WTC11 (cell line): Measurements from ENCODE around the gene CARS1. TPM values are rescaled to one million over a fixed set of nuclear protein-coding genes. Genes with fewer than 3 reads are reported as not detected.

Experiments
- ATAC-seq: fragments of 200-7000 bp; cut with Tn5 transposase; 2 replicates; pipeline ENCODE4 v1.10.0; 2021; ENCODE audit warnings: mild to moderate bottlenecking, moderate library complexity
- CTCF ChIA-PET: fragments of 300-600 bp; sonication (Branson Sonifier 250); formaldehyde crosslinking; loops from one replicate; lab custom pipeline; 2021; ENCODE audit warnings: antibody characterized with exemption; lab: Charles Lee
- POLR2A ChIA-PET: fragments of 350-600 bp; sonication (Branson Sonifier 250); formaldehyde crosslinking; loops from one replicate; lab custom pipeline; 2021; ENCODE audit warnings: antibody characterized with exemption; lab: Charles Lee
- DNase-seq: peaks from one replicate; pipeline ENCODE4 v3.0.0; 2021; ENCODE audit warnings: low spot score
- H3K27ac Mint-ChIP-seq: 2 replicates; pipeline ENCODE4 v1.8.0; 2021; ENCODE audit warnings: mixed read lengths
- H3K27me3 Mint-ChIP-seq: 2 replicates; pipeline ENCODE4 v1.8.0; 2021; ENCODE audit warnings: low read depth, mild to moderate bottlenecking, moderate library complexity, mixed read lengths
- H3K36me3 Mint-ChIP-seq: 2 replicates; pipeline ENCODE4 v1.8.0; 2021; ENCODE audit warnings: mixed read lengths
- H3K4me1 Mint-ChIP-seq: 2 replicates; pipeline ENCODE4 v1.8.0; 2022; ENCODE audit warnings: mixed read lengths
- H3K4me3 Mint-ChIP-seq: 2 replicates; pipeline ENCODE4 v1.8.0; 2021; ENCODE audit warnings: mild to moderate bottlenecking, moderate library complexity, mixed read lengths
- H3K9me3 Mint-ChIP-seq: 2 replicates; pipeline ENCODE4 v1.8.0; 2021; ENCODE audit warnings: mixed read lengths
- CREM ChIP-seq: sonication (generic); formaldehyde crosslinking; IDR thresholded peaks from 2 replicates; pipeline ENCODE4 v1.8.1; 2022; ENCODE audit warnings: mild to moderate bottlenecking, missing genetic modification reagents, moderate library complexity
- FOXK1 ChIP-seq: sonication (generic); formaldehyde crosslinking; IDR thresholded peaks from 2 replicates; pipeline ENCODE4 v1.8.0; 2022; ENCODE audit warnings: mild to moderate bottlenecking, moderate library complexity, missing genetic modification reagents
- GRHL2 ChIP-seq: fragments of 250-450 bp; sonication (Bioruptor Pico); IDR thresholded peaks from 2 replicates; pipeline ENCODE4 v1.8.0; 2022; ENCODE audit warnings: mild to moderate bottlenecking, moderate library complexity; ENCODE audit not compliant: insufficient replicate concordance, severe bottlenecking
- HMGA2 ChIP-seq: fragments of 250-450 bp; sonication (Bioruptor Pico); IDR thresholded peaks from 2 replicates; pipeline ENCODE4 v1.4.0; 2021; ENCODE audit warnings: mild to moderate bottlenecking, moderate library complexity
- IRF2 ChIP-seq: sonication (generic); formaldehyde crosslinking; IDR thresholded peaks from 2 replicates; pipeline ENCODE4 v1.8.0; 2022; ENCODE audit warnings: low read depth, missing genetic modification reagents, borderline replicate concordance
- NR2C2 ChIP-seq: sonication (generic); formaldehyde crosslinking; IDR thresholded peaks from 2 replicates; pipeline ENCODE4 v1.8.0; 2022; ENCODE audit warnings: mild to moderate bottlenecking, missing genetic modification reagents
- NR3C1 ChIP-seq: sonication (generic); formaldehyde crosslinking; conservative IDR thresholded peaks from 2 replicates; pipeline ENCODE4 v1.8.1; 2023; ENCODE audit warnings: low read depth, mild to moderate bottlenecking, missing genetic modification reagents
- PRRX2 ChIP-seq: fragments of 250-450 bp; sonication (Bioruptor Pico); IDR thresholded peaks from 2 replicates; pipeline ENCODE4 v1.8.0; 2021; ENCODE audit warnings: mild to moderate bottlenecking
- RORB ChIP-seq: fragments of 250-450 bp; sonication (Bioruptor Pico); IDR thresholded peaks from 2 replicates; pipeline ENCODE4 v1.9.0; 2021; ENCODE audit warnings: mild to moderate bottlenecking
- SMAD3 ChIP-seq: sonication (generic); formaldehyde crosslinking; IDR thresholded peaks from 2 replicates; pipeline ENCODE4 v1.8.0; 2022; ENCODE audit warnings: missing genetic modification reagents, mild to moderate bottlenecking, borderline replicate concordance
- TCF7 ChIP-seq: sonication (generic); formaldehyde crosslinking; IDR thresholded peaks from 2 replicates; pipeline ENCODE4 v1.8.0; 2022; ENCODE audit warnings: mild to moderate bottlenecking, low read depth, missing genetic modification reagents, moderate library complexity
- ZBTB21 ChIP-seq: sonication (generic); formaldehyde crosslinking; IDR thresholded peaks from 2 replicates; pipeline ENCODE4 v1.8.1; 2023; ENCODE audit warnings: mild to moderate bottlenecking, missing genetic modification reagents, borderline replicate concordance
- ZNF423 ChIP-seq: fragments of 250-450 bp; sonication (Bioruptor Pico); IDR thresholded peaks from 2 replicates; pipeline ENCODE4 v2.1.2; 2022; ENCODE audit warnings: mild to moderate bottlenecking, moderate library complexity
- total RNA-seq: library from RNA; stranded (reverse); gene quantifications from 3 replicates; pipeline ENCODE4 v1.2.3, GENCODE V29; 2021
- TF ChIP-seq, protein P1 (sequence below): sonication (generic); formaldehyde crosslinking; IDR thresholded peaks from 2 replicates; pipeline ENCODE4 v1.8.1; 2022; ENCODE audit warnings: mild to moderate bottlenecking, missing genetic modification reagents, moderate library complexity, borderline replicate concordance
- TF ChIP-seq, protein P2 (sequence below): sonication (generic); formaldehyde crosslinking; conservative IDR thresholded peaks from 2 replicates; pipeline ENCODE4 v1.8.1; 2023; ENCODE audit warnings: mild to moderate bottlenecking, low read depth, missing genetic modification reagents, moderate library complexity
- TF ChIP-seq, protein P3 (sequence below): fragments of 250-450 bp; sonication (Bioruptor Pico); IDR thresholded peaks from 2 replicates; pipeline ENCODE4 v1.9.0; 2021; ENCODE audit warnings: mild to moderate bottlenecking, borderline replicate concordance
- TF ChIP-seq, protein P4 (sequence below): sonication (generic); formaldehyde crosslinking; IDR thresholded peaks from 2 replicates; pipeline ENCODE4 v1.8.1; 2022; ENCODE audit warnings: missing genetic modification reagents, borderline replicate concordance
- TF ChIP-seq, protein P5 (sequence below): fragments of 250-450 bp; sonication (Bioruptor Pico); IDR thresholded peaks from 2 replicates; pipeline ENCODE4 v1.9.0; 2021; ENCODE audit warnings: mild to moderate bottlenecking
- TF ChIP-seq, protein P6 (sequence below): sonication (generic); formaldehyde crosslinking; IDR thresholded peaks from 2 replicates; pipeline ENCODE4 v1.8.1; 2022; ENCODE audit warnings: low read depth, missing genetic modification reagents, borderline replicate concordance
- TF ChIP-seq, protein P7 (sequence below): sonication (generic); formaldehyde crosslinking; IDR thresholded peaks from 2 replicates; pipeline ENCODE4 v1.8.0; 2022; ENCODE audit warnings: mild to moderate bottlenecking, missing genetic modification reagents

The CARS1 gene
- total RNA-seq, 1 experiment from 2014 or later: 92.0 TPM

DNA sequence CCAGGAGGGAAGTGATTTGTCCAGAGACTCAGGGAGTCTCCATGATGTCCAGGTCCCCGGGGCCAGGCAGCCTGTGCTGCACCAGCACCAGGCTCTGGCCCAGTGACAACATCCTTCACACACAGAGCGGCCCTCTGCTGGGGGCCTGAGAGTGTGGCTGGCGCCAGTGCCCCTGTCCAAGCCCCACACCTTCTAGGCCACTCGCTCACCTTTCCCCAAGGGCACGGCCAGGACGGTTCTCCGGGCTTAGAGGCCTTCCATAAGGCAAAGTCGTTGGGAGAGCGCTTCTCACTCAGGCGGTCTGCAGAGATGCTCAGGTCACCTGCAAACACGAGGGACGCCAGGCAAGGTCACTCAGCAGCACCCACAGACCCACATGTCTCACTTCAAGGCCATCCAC lies 37.2 kb downstream of the CARS1 start (continued):
- TF ChIP-seq, protein P1, sequence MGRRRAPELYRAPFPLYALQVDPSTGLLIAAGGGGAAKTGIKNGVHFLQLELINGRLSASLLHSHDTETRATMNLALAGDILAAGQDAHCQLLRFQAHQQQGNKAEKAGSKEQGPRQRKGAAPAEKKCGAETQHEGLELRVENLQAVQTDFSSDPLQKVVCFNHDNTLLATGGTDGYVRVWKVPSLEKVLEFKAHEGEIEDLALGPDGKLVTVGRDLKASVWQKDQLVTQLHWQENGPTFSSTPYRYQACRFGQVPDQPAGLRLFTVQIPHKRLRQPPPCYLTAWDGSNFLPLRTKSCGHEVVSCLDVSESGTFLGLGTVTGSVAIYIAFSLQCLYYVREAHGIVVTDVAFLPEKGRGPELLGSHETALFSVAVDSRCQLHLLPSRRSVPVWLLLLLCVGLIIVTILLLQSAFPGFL (CRISPR knock-in tag): no peak
- TF ChIP-seq, protein P2, sequence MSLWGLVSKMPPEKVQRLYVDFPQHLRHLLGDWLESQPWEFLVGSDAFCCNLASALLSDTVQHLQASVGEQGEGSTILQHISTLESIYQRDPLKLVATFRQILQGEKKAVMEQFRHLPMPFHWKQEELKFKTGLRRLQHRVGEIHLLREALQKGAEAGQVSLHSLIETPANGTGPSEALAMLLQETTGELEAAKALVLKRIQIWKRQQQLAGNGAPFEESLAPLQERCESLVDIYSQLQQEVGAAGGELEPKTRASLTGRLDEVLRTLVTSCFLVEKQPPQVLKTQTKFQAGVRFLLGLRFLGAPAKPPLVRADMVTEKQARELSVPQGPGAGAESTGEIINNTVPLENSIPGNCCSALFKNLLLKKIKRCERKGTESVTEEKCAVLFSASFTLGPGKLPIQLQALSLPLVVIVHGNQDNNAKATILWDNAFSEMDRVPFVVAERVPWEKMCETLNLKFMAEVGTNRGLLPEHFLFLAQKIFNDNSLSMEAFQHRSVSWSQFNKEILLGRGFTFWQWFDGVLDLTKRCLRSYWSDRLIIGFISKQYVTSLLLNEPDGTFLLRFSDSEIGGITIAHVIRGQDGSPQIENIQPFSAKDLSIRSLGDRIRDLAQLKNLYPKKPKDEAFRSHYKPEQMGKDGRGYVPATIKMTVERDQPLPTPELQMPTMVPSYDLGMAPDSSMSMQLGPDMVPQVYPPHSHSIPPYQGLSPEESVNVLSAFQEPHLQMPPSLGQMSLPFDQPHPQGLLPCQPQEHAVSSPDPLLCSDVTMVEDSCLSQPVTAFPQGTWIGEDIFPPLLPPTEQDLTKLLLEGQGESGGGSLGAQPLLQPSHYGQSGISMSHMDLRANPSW (CRISPR knock-in tag): no peak
- TF ChIP-seq PRRX2 (no peak), FOXK1 (CRISPR knock-in tag) (no peak), GRHL2 (CRISPR knock-in tag) (no peak), CREM (CRISPR knock-in tag) (no peak)
- TF ChIP-seq, protein P3, sequence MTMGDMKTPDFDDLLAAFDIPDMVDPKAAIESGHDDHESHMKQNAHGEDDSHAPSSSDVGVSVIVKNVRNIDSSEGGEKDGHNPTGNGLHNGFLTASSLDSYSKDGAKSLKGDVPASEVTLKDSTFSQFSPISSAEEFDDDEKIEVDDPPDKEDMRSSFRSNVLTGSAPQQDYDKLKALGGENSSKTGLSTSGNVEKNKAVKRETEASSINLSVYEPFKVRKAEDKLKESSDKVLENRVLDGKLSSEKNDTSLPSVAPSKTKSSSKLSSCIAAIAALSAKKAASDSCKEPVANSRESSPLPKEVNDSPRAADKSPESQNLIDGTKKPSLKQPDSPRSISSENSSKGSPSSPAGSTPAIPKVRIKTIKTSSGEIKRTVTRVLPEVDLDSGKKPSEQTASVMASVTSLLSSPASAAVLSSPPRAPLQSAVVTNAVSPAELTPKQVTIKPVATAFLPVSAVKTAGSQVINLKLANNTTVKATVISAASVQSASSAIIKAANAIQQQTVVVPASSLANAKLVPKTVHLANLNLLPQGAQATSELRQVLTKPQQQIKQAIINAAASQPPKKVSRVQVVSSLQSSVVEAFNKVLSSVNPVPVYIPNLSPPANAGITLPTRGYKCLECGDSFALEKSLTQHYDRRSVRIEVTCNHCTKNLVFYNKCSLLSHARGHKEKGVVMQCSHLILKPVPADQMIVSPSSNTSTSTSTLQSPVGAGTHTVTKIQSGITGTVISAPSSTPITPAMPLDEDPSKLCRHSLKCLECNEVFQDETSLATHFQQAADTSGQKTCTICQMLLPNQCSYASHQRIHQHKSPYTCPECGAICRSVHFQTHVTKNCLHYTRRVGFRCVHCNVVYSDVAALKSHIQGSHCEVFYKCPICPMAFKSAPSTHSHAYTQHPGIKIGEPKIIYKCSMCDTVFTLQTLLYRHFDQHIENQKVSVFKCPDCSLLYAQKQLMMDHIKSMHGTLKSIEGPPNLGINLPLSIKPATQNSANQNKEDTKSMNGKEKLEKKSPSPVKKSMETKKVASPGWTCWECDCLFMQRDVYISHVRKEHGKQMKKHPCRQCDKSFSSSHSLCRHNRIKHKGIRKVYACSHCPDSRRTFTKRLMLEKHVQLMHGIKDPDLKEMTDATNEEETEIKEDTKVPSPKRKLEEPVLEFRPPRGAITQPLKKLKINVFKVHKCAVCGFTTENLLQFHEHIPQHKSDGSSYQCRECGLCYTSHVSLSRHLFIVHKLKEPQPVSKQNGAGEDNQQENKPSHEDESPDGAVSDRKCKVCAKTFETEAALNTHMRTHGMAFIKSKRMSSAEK (CRISPR knock-in tag): no peak
- TF ChIP-seq, protein P4, sequence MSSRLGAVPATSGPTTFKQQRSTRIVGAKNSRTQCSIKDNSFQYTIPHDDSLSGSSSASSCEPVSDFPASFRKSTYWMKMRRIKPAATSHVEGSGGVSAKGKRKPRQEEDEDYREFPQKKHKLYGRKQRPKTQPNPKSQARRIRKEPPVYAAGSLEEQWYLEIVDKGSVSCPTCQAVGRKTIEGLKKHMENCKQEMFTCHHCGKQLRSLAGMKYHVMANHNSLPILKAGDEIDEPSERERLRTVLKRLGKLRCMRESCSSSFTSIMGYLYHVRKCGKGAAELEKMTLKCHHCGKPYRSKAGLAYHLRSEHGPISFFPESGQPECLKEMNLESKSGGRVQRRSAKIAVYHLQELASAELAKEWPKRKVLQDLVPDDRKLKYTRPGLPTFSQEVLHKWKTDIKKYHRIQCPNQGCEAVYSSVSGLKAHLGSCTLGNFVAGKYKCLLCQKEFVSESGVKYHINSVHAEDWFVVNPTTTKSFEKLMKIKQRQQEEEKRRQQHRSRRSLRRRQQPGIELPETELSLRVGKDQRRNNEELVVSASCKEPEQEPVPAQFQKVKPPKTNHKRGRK (CRISPR knock-in tag): no peak
- TF ChIP-seq, all 79 proteins: peak for 0

DNA sequence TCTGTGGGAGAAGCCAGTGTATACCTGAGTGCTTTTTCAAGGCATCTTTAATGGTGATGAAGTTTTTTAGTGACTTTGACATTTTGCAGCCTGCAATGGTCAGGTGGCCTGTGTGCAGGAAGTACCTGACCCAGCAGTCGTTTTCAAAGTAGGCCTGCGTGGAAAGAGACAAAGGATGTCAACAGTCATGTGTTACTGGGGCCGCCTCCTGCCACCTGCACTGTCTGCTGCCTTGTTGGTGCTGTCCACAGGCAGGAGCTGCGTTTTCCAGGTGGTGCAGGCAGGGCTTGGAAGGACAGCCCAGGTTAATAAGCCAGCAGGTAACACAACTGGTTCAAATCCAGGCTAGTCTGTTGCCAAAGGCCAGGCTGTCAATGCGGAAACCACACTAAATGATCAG lies 38.6 kb downstream of the CARS1 start:
- no peak overlapping the region for H3K27ac Mint-ChIP-seq
- no peaks in the 10 kb centered on the region for H3K27me3 Mint-ChIP-seq
- no peak for TF ChIP-seq RORB (CRISPR knock-in tag)
- TF ChIP-seq ZNF423 (CRISPR knock-in tag): no peak
- TF ChIP-seq SMAD3: no peak
- TF ChIP-seq NR3C1 (CRISPR knock-in tag): no peak
- POLR2A ChIA-PET: no interaction called here
- CTCF ChIA-PET: no interaction called here
- DNase-seq (no peak), ATAC-seq (no peak)
- peaks cover 6% of the 10 kb centered on the region; the same call in 1 of the 2 replicates for H3K4me1 Mint-ChIP-seq
- no peaks in the 10 kb centered on the region for H3K9me3 Mint-ChIP-seq
- no peak overlapping the region for H3K4me3 Mint-ChIP-seq
- peaks cover 54% of the 10 kb centered on the region for H3K36me3 Mint-ChIP-seq

DNA sequence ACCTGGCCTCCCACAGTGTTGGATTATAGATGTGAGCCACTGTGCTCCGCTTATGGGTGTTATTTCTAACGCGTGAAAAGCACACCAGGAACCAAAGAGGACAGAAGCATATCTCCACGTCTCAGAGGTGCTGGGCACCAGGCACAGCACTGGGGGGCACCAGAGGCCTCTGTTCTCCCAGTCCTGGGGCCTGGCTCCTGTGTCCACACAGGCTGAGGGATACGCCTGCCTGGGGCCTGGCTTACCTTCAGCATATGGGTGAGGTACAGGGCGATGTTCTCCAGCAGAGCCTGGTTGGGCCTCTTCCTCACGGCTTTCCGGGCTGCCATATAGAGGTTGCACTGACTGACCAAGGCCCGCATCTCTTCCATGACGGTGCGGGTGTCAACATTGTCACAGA lies 40.4 kb downstream of the CARS1 start:
- CTCF ChIA-PET: no interaction called here
- H3K36me3 Mint-ChIP-seq: peaks cover 59% of the 10 kb centered on the region
- POLR2A ChIA-PET: no interaction called here
- TF ChIP-seq, protein P5, sequence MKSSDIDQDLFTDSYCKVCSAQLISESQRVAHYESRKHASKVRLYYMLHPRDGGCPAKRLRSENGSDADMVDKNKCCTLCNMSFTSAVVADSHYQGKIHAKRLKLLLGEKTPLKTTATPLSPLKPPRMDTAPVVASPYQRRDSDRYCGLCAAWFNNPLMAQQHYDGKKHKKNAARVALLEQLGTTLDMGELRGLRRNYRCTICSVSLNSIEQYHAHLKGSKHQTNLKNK (CRISPR knock-in tag): no peak
- TF ChIP-seq RORB (CRISPR knock-in tag): no peak
- TF ChIP-seq HMGA2 (CRISPR knock-in tag): no peak
- no peak for TF ChIP-seq ZNF423 (CRISPR knock-in tag)
- TF ChIP-seq NR2C2: no peak
- TF ChIP-seq, protein P6, sequence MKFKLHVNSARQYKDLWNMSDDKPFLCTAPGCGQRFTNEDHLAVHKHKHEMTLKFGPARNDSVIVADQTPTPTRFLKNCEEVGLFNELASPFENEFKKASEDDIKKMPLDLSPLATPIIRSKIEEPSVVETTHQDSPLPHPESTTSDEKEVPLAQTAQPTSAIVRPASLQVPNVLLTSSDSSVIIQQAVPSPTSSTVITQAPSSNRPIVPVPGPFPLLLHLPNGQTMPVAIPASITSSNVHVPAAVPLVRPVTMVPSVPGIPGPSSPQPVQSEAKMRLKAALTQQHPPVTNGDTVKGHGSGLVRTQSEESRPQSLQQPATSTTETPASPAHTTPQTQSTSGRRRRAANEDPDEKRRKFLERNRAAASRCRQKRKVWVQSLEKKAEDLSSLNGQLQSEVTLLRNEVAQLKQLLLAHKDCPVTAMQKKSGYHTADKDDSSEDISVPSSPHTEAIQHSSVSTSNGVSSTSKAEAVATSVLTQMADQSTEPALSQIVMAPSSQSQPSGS (CRISPR knock-in tag): no peak
- TF ChIP-seq, protein P7, sequence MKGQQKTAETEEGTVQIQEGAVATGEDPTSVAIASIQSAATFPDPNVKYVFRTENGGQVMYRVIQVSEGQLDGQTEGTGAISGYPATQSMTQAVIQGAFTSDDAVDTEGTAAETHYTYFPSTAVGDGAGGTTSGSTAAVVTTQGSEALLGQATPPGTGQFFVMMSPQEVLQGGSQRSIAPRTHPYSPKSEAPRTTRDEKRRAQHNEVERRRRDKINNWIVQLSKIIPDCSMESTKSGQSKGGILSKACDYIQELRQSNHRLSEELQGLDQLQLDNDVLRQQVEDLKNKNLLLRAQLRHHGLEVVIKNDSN (CRISPR knock-in tag): no peak
- TF ChIP-seq IRF2 (CRISPR knock-in tag): no peak
- TF ChIP-seq TCF7 (CRISPR knock-in tag): no peak
- no peak for TF ChIP-seq ZBTB21 (CRISPR knock-in tag)

More for the DNA sequence above, 40.4 kb downstream of the CARS1 start:
- H3K27me3 Mint-ChIP-seq: no peaks in the 10 kb centered on the region
- ATAC-seq: no peak
- no peak overlapping the region for H3K27ac Mint-ChIP-seq
- DNase-seq: no peak
- H3K9me3 Mint-ChIP-seq: no peaks in the 10 kb centered on the region
- H3K4me3 Mint-ChIP-seq: no peak overlapping the region
- H3K4me1 Mint-ChIP-seq: no peaks in the 10 kb centered on the region
